OCI-LY7 (cell line): ENCODE measurements around the gene CNR2.

ENCODE experiments used
- CTCF ChIP-seq: fragments of 200-600 bp; sonication (generic); conservative IDR thresholded peaks from 2 replicates; pipeline ENCODE4 v1.5.1; 2014; ENCODE audit warnings: mild to moderate bottlenecking, antibody characterized with exemption, low read length, moderate library complexity, mixed read lengths
- EZH2phosphoT487 ChIP-seq: fragments of 200-600 bp; sonication (generic); IDR thresholded peaks from 2 replicates; pipeline ENCODE4 v1.6.1; 2018; ENCODE audit warnings: low read depth, borderline replicate concordance, mild to moderate bottlenecking, mixed run types, antibody characterized with exemption, low read length, moderate library complexity, mixed read lengths

- TF ChIP-seq CTCF (no peak), EZH2phosphoT487 (no peak)
These were observed 34.5 kb downstream of the CNR2 start for GRCh38 chr1:23878668-23879067.
